Measurements from ENCODE around the gene FOXP1.

- TF ChIP-seq, protein P1, sequence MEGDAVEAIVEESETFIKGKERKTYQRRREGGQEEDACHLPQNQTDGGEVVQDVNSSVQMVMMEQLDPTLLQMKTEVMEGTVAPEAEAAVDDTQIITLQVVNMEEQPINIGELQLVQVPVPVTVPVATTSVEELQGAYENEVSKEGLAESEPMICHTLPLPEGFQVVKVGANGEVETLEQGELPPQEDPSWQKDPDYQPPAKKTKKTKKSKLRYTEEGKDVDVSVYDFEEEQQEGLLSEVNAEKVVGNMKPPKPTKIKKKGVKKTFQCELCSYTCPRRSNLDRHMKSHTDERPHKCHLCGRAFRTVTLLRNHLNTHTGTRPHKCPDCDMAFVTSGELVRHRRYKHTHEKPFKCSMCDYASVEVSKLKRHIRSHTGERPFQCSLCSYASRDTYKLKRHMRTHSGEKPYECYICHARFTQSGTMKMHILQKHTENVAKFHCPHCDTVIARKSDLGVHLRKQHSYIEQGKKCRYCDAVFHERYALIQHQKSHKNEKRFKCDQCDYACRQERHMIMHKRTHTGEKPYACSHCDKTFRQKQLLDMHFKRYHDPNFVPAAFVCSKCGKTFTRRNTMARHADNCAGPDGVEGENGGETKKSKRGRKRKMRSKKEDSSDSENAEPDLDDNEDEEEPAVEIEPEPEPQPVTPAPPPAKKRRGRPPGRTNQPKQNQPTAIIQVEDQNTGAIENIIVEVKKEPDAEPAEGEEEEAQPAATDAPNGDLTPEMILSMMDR (IDR thresholded peaks at IDR 0.05; ENCODE audit: low read length), result no peak
- TF ChIP-seq EZH2 (IDR thresholded peaks at IDR 0.05; ENCODE audit: borderline replicate concordance, low read length), result no peak
Observed at GRCh38 chr3:71148455-71149060, 435.0 kb downstream of the FOXP1 start.
